Urinary bladder (tissue), 4 donors: ENCODE measurements around the gene TRMT2B. TPM values are rescaled to one million over a fixed set of nuclear protein-coding genes. Genes with fewer than 3 reads are reported as not detected.

Source experiments
- DNase-seq: peaks from one replicate; pipeline ENCODE4 v3.0.0-alpha.2; 2015; ENCODE audit errors: extremely low spot score
- H3K27ac ChIP-seq: one replicate; pipeline ENCODE4 v1.5.1; 2013; ENCODE audit warnings: low read depth, mild to moderate bottlenecking, moderate library complexity
- H3K36me3 ChIP-seq: one replicate; pipeline ENCODE4 v1.6.1; 2013; ENCODE audit warnings: mild to moderate bottlenecking, moderate library complexity; ENCODE audit not compliant: insufficient read depth
- H3K4me1 ChIP-seq: one replicate; pipeline ENCODE4 v1.6.1; 2013; ENCODE audit warnings: mild to moderate bottlenecking, moderate library complexity; ENCODE audit not compliant: insufficient read depth
- H3K4me3 ChIP-seq: one replicate; pipeline ENCODE4 v1.5.1; 2013; ENCODE audit warnings: low read depth, low read length
- WGBS: extraction: QIAGEN DNeasy Blood & Tissue Kit; methylation state at CpG from one replicate; pipeline ENCODE4 v1.1.7; 2013; 5-methylcytosine and 5-hydroxymethylcytosine counted together
- polyA plus RNA-seq: library from polyadenylated mRNA; stranded (reverse); fragments of 200-250 nt; gene quantifications from one replicate; pipeline ENCODE4 v1.2.3, GENCODE V29; 2013
- total RNA-seq: library from RNA; depleted of rRNA; stranded (reverse); fragments of >200 nt; gene quantifications from one replicate; pipeline ENCODE4 v1.2.3, GENCODE V29; 2014
- donor health status: healthy with polysubstance abuse.
- donor health status: healthy.

The TRMT2B gene
- total and polyA plus RNA-seq, 2 donors: 6.4 to 16.5 TPM

GRCh38 chrX:100980608-100981497 lies 71.1 kb downstream of the TRMT2B start:
- H3K4me1 ChIP-seq: no peaks in the 10 kb centered on the region
- WGBS: 91% methylated on average over 6 of the region's 6 CpGs
- H3K36me3 ChIP-seq: no peaks in the 10 kb centered on the region
- no peak overlapping the region for H3K27ac ChIP-seq
- no peak for DNase-seq
- no peak overlapping the region for H3K4me3 ChIP-seq

- H3K4me1 ChIP-seq: no peaks in the 10 kb centered on the region
- DNase-seq: no peak
- H3K4me3 ChIP-seq: no peak overlapping the region
- no peak overlapping the region for H3K27ac ChIP-seq
- H3K36me3 ChIP-seq: no peaks in the 10 kb centered on the region
- 85% methylated on average over 3 of the region's 3 CpGs for WGBS
Observed at GRCh38 chrX:100979881-100980607, 71.9 kb downstream of the TRMT2B start.

- H3K4me3 ChIP-seq: no peak overlapping the region
- no peaks in the 10 kb centered on the region for H3K36me3 ChIP-seq
- no peak for DNase-seq
- H3K27ac ChIP-seq: no peak overlapping the region
- no peaks in the 10 kb centered on the region for H3K4me1 ChIP-seq
- WGBS: 95% methylated on average over 1 of the region's 1 CpG
Observed at GRCh38 chrX:100976211-100976610, 75.7 kb downstream of the TRMT2B start.

- no peak overlapping the region for H3K4me3 ChIP-seq
- no peaks in the 10 kb centered on the region for H3K4me1 ChIP-seq
- 94% methylated on average over 3 of the region's 3 CpGs for WGBS
- DNase-seq: no peak
- no peak overlapping the region for H3K27ac ChIP-seq
- H3K36me3 ChIP-seq: no peaks in the 10 kb centered on the region
Observed at GRCh38 chrX:100975212-100975611, 76.7 kb downstream of the TRMT2B start.

- no peak for DNase-seq
- WGBS: 96% methylated on average over 10 of the region's 19 CpGs
Observed at GRCh38 chrX:100973411-100973810, 78.5 kb downstream of the TRMT2B start.

GRCh38 chrX:100969936-100970335 lies 82.0 kb downstream of the TRMT2B start:
- Histone ChIP-seq H3K36me3 (no peaks in the 10 kb centered on the region), H3K4me1 (no peaks in the 10 kb centered on the region), H3K4me3 (no peak overlapping the region), H3K27ac (no peak overlapping the region)
- 91% methylated on average over 1 of the region's 1 CpG for WGBS
- no peak for DNase-seq

More at GRCh38 chrX:100973411-100973810, 78.5 kb downstream of the TRMT2B start:
- Histone ChIP-seq H3K27ac (no peak overlapping the region), H3K4me3 (no peak overlapping the region), H3K4me1 (no peaks in the 10 kb centered on the region), H3K36me3 (no peaks in the 10 kb centered on the region)

GRCh38 chrX:100969408-100969807 lies 82.5 kb downstream of the TRMT2B start, which contains the start of gene ARL13A:
Gene ARL13A, plus strand, starts transcription at chrX:100969708. Its CDS starts 3,982 bp downstream, at chrX:100973690.
- Histone ChIP-seq H3K4me1 (no peaks in the 10 kb centered on the region), H3K4me3 (no peak within 1 kb of the TSS), H3K27ac (no peak within 1 kb of the TSS), H3K36me3 (no peaks in the 10 kb centered on the region)
- WGBS: 86% methylated on average over 2 of the region's 2 CpGs
- no peak for DNase-seq

GRCh38 chrX:100964362-100964761 lies 87.5 kb downstream of the TRMT2B start:
- no peak overlapping the region for H3K27ac ChIP-seq
- no peak overlapping the region for H3K4me3 ChIP-seq
- no peaks in the 10 kb centered on the region for H3K4me1 ChIP-seq
- DNase-seq: no peak
- no peaks in the 10 kb centered on the region for H3K36me3 ChIP-seq

- Histone ChIP-seq H3K4me3 (no peak overlapping the region), H3K27ac (no peak overlapping the region), H3K4me1 (no peaks in the 10 kb centered on the region), H3K36me3 (no peaks in the 10 kb centered on the region)
- WGBS: 83% methylated on average over 3 of the region's 3 CpGs
- DNase-seq: no peak
Observed at GRCh38 chrX:100962811-100963210, 89.1 kb downstream of the TRMT2B start.

Other genes with a start within 250 kb of the TRMT2B start
- 10.4 TPM for gene CSTF2, start 231.7 kb downstream of the TRMT2B start, total RNA-seq
- gene CSTF2, start 231.7 kb downstream of the TRMT2B start, polyA plus RNA-seq: 8.6 TPM
- gene NOX1, start 177.8 kb downstream of the TRMT2B start, total RNA-seq: 1.3 TPM
- 0.61 TPM for gene NOX1, start 177.8 kb downstream of the TRMT2B start, polyA plus RNA-seq
- 0.63 TPM for gene XKRX, start 123.2 kb downstream of the TRMT2B start, total RNA-seq
- 0.30 TPM for gene XKRX, start 123.2 kb downstream of the TRMT2B start, polyA plus RNA-seq
- not detected for gene ARL13A, start 82.4 kb downstream of the TRMT2B start, total RNA-seq
- gene ARL13A, start 82.4 kb downstream of the TRMT2B start, polyA plus RNA-seq: not detected
- 8.0 TPM for gene TMEM35A, start 26.8 kb upstream of the TRMT2B start, total RNA-seq
- 23.2 TPM for gene TMEM35A, start 26.8 kb upstream of the TRMT2B start, polyA plus RNA-seq
- 19.6 TPM for gene CENPI, start 46.1 kb upstream of the TRMT2B start, total RNA-seq
- 1.1 TPM for gene CENPI, start 46.1 kb upstream of the TRMT2B start, polyA plus RNA-seq
- 2.7 TPM for gene DRP2, start 167.7 kb upstream of the TRMT2B start, total RNA-seq
- 0.75 TPM for gene DRP2, start 167.7 kb upstream of the TRMT2B start, polyA plus RNA-seq
- 0.26 TPM for gene TAF7L, start 239.2 kb upstream of the TRMT2B start, total RNA-seq
- 0.13 TPM for gene TAF7L, start 239.2 kb upstream of the TRMT2B start, polyA plus RNA-seq